Measurements from ENCODE around the gene DSG2.

DNA sequence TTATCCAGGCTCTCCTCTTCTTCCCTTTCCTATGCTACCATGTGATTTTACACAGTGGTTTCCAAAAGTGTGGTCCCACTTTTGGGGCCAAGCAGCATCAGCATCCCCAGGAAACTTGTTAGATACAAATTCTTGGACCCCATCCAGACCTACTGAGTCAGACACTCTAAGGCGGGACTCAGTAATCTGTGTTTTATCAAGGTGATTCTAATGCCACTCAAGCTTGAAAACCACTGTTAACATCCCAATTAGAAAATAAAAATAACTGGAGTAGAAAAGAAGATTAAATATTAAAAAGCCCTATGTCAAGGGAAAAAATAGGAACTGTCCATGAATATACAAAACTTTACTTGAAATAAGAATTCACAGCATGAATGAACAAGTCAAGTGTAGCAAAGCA, 10.8 kb downstream of the DSG2 start:
- TF ChIP-seq, protein P1, sequence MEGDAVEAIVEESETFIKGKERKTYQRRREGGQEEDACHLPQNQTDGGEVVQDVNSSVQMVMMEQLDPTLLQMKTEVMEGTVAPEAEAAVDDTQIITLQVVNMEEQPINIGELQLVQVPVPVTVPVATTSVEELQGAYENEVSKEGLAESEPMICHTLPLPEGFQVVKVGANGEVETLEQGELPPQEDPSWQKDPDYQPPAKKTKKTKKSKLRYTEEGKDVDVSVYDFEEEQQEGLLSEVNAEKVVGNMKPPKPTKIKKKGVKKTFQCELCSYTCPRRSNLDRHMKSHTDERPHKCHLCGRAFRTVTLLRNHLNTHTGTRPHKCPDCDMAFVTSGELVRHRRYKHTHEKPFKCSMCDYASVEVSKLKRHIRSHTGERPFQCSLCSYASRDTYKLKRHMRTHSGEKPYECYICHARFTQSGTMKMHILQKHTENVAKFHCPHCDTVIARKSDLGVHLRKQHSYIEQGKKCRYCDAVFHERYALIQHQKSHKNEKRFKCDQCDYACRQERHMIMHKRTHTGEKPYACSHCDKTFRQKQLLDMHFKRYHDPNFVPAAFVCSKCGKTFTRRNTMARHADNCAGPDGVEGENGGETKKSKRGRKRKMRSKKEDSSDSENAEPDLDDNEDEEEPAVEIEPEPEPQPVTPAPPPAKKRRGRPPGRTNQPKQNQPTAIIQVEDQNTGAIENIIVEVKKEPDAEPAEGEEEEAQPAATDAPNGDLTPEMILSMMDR (IDR thresholded peaks at IDR 0.05; ENCODE audit: insufficient read depth, low read length), result no peak
- TF ChIP-seq, protein P2, sequence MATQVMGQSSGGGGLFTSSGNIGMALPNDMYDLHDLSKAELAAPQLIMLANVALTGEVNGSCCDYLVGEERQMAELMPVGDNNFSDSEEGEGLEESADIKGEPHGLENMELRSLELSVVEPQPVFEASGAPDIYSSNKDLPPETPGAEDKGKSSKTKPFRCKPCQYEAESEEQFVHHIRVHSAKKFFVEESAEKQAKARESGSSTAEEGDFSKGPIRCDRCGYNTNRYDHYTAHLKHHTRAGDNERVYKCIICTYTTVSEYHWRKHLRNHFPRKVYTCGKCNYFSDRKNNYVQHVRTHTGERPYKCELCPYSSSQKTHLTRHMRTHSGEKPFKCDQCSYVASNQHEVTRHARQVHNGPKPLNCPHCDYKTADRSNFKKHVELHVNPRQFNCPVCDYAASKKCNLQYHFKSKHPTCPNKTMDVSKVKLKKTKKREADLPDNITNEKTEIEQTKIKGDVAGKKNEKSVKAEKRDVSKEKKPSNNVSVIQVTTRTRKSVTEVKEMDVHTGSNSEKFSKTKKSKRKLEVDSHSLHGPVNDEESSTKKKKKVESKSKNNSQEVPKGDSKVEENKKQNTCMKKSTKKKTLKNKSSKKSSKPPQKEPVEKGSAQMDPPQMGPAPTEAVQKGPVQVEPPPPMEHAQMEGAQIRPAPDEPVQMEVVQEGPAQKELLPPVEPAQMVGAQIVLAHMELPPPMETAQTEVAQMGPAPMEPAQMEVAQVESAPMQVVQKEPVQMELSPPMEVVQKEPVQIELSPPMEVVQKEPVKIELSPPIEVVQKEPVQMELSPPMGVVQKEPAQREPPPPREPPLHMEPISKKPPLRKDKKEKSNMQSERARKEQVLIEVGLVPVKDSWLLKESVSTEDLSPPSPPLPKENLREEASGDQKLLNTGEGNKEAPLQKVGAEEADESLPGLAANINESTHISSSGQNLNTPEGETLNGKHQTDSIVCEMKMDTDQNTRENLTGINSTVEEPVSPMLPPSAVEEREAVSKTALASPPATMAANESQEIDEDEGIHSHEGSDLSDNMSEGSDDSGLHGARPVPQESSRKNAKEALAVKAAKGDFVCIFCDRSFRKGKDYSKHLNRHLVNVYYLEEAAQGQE (IDR thresholded peaks at IDR 0.05; ENCODE audit: insufficient replicate concordance, low read depth), result no peak
